ENCODE measurements around the gene ATP1B2. TPM values are rescaled to one million over a fixed set of nuclear protein-coding genes. Genes with fewer than 3 reads are reported as not detected.

ATP1B2 gene
- polyA plus RNA-seq, 1 of the 3 experiments (the other 2 are of a cell fraction), result 0.05 TPM

GRCh38 chr17:7618608-7619007 lies 32.1 kb upstream of the ATP1B2 start:
- Histone ChIP-seq H3K27ac (ENCODE audit: low read depth in 2 of 2, low read length in 1 of 2) (no peak overlapping the region), H3K9me2 (no peaks in the 10 kb centered on the region), H3F3A (replicated peaks; ENCODE audit: insufficient read depth) (no peaks in the 10 kb centered on the region), H3K4me1 (ENCODE audit: control insufficient read depth in 1 of 2, insufficient read depth in 2 of 2, low read depth in 1 of 2, low read length in 1 of 2) (peaks cover 0 to 2% of the 10 kb centered on the region in 2 experiments; a peak in 2 of 4 replicates), H3K4me2 (no peak overlapping the region), H3K4me3 (ENCODE audit: low read depth in 2 of 2, low read length in 1 of 2) (no peak overlapping the region), H3K9ac (no peak overlapping the region), H3K27me3 (ENCODE audit: insufficient read depth) (no peaks in the 10 kb centered on the region), H2AFZ (ENCODE audit: low read depth) (no peak overlapping the region), H3K9me3 (no peaks in the 10 kb centered on the region), H4K20me1 (ENCODE audit: insufficient read depth) (peaks cover 5% of the 10 kb centered on the region; the same call in 1 of the 2 replicates), H3K36me3 (replicated peaks in 1 of 2; ENCODE audit: control insufficient read depth in 1 of 2, insufficient read depth in 2 of 2, low read length in 1 of 2) (no peaks in the 10 kb centered on the region), H3K79me2 (ENCODE audit: insufficient read depth) (peaks cover 8% of the 10 kb centered on the region)
- ChIA-PET POLR2A (no interaction called here), CTCF (interaction anchor here (0.9 to 3.6 kb wide), 3 partner anchors 14 to 266 kb away, joined by 3 to 16 read pairs (median 5); partner anchors contain the start of genes TP53 and WRAP53)
- DNase-seq, result no peak
- TF ChIP-seq TEAD4 (IDR thresholded peaks at IDR 0.05; ENCODE audit: borderline replicate concordance, insufficient read depth), result no peak
- TF ChIP-seq NFIC (IDR thresholded peaks at IDR 0.05; ENCODE audit: borderline replicate concordance), result no peak
- TF ChIP-seq EZH2phosphoT487 (IDR thresholded peaks at IDR 0.05; ENCODE audit: borderline replicate concordance, low read depth), result no peak
- TF ChIP-seq, protein P1, sequence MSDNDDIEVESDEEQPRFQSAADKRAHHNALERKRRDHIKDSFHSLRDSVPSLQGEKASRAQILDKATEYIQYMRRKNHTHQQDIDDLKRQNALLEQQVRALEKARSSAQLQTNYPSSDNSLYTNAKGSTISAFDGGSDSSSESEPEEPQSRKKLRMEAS (IDR thresholded peaks at IDR 0.05; ENCODE audit: low read depth), result no peak
- no peak for TF ChIP-seq MXI1 (IDR thresholded peaks at IDR 0.05; ENCODE audit: low read depth, low read length)
- no peak for TF ChIP-seq PBX3 (IDR thresholded peaks at IDR 0.05)
- TF ChIP-seq NRF1 (IDR thresholded peaks at IDR 0.05; ENCODE audit: low read depth, low read length), result no peak
- TF ChIP-seq FOXM1 (IDR thresholded peaks at IDR 0.05; ENCODE audit: low read depth), result no peak
- no peak for TF ChIP-seq FOSL2 (IDR thresholded peaks at IDR 0.05; ENCODE audit: borderline replicate concordance, low read depth)
- no peak for TF ChIP-seq TAF1 (IDR thresholded peaks at IDR 0.05; ENCODE audit: borderline replicate concordance, low read depth, low read length)
- TF ChIP-seq USF2 (IDR thresholded peaks at IDR 0.05; ENCODE audit: borderline replicate concordance, low read depth, low read length), result no peak
- TF ChIP-seq SMC3 (IDR thresholded peaks at IDR 0.05; ENCODE audit: low read depth, low read length), result no peak
- TF ChIP-seq JUND (IDR thresholded peaks at IDR 0.05), result no peak
- TF ChIP-seq MEF2A (IDR thresholded peaks at IDR 0.05; ENCODE audit: borderline replicate concordance, low read depth), result no peak
- no peak for TF ChIP-seq TCF12 (IDR thresholded peaks at IDR 0.05)
- no peak for TF ChIP-seq SIN3A (IDR thresholded peaks at IDR 0.05; ENCODE audit: borderline replicate concordance, low read depth, low read length)
- no peak for TF ChIP-seq USF1 (IDR thresholded peaks at IDR 0.05; ENCODE audit: borderline replicate concordance, low read depth)
- 89% methylated on average over 5 of the region's 5 CpGs for WGBS (ENCODE audit: low lambda C conversion rate)
